HepG2 (cell line): Measurements from ENCODE around the gene GNAI2. TPM values are rescaled to one million over a fixed set of nuclear protein-coding genes. Genes with fewer than 3 reads are reported as not detected.
A peak's percentile ranks its signal among the peaks of the same experiment; 100 is the strongest.

Source experiments
- ATAC-seq: fragments of 200-7000 bp; cut with Tn5 transposase; 3 replicates; pipeline ENCODE4 v1.9.1; 2020; ENCODE audit warnings: mild to moderate bottlenecking, moderate library complexity
- BruUV-seq: library from RNA; stranded (reverse); fragments of 400-500 nt; replicated peaks from 2 replicates; lab custom pipeline; 2021; lab: Mats Ljungman, UMichigan
- CTCF ChIA-PET: fragments of 300-600 bp; formaldehyde crosslinking; extraction: SDS; loops from one replicate; lab custom pipeline; 2021; ENCODE audit warnings: low total read pairs, inconsistent platforms, low intra/inter-chr PET ratio; lab: Yijun Ruan, JAX
- POLR2A ChIA-PET: fragments of 350-600 bp; sonication (Branson Sonifier 250); formaldehyde crosslinking; loops from one replicate; lab custom pipeline; 2020; ENCODE audit warnings: antibody characterized with exemption, inconsistent platforms; lab: Yijun Ruan, JAX
- DNase-seq: peaks from one replicate; pipeline ENCODE4 v3.0.0-alpha.2; 2015; ENCODE audit warnings: low spot score
- FAIRE-seq: peaks from 3 replicates; lab custom pipeline; 2011; peaks lifted over from hg19 to GRCh38; lab: Jason Lieb, UNC
- H2AFZ ChIP-seq: one replicate; pipeline ENCODE4 v1.6.1; 2011; ENCODE audit warnings: low read length, inconsistent platforms
- H3K27ac ChIP-seq: fragments of 300-600 bp; 3 replicates; pipeline ENCODE4 v1.8.0; 2011; ENCODE audit warnings: mixed run types, mild to moderate bottlenecking, mixed read lengths, low read length, inconsistent platforms; ENCODE audit not compliant: insufficient read depth; ENCODE audit errors: extremely low read length
- H3K27me3 ChIP-seq, 2 experiments: fragments of 200-600 bp in 1 of 2; 2 replicates in 1 of 2; 3 replicates in 1 of 2; pipeline versions ENCODE4 v1.6.0 to v1.8.0; 2011; ENCODE audit warnings: low read length in 2 of 2, mild to moderate bottlenecking in 2 of 2, moderate library complexity in 2 of 2, inconsistent platforms in 1 of 2; ENCODE audit not compliant: insufficient read depth in 2 of 2, control insufficient read depth in 1 of 2
- H3K36me3 ChIP-seq, 2 experiments: fragments of 200-600 bp in 1 of 2; replicated peaks in 1 of 2; 2 replicates in 1 of 2; 3 replicates in 1 of 2; pipeline versions ENCODE4 v1.5.1 to v1.8.0; 2011; ENCODE audit warnings: low read length in 2 of 2, inconsistent platforms in 1 of 2; ENCODE audit not compliant: insufficient read depth in 2 of 2, control insufficient read depth in 1 of 2
- H3K4me1 ChIP-seq: 2 replicates; pipeline ENCODE4 v1.5.1; 2012; ENCODE audit warnings: low read length, inconsistent platforms; ENCODE audit not compliant: insufficient read depth
- H3K4me2 ChIP-seq: 2 replicates; pipeline ENCODE4 v1.6.0; 2011; ENCODE audit warnings: low read depth, low read length, inconsistent platforms
- H3K4me3 ChIP-seq, 3 experiments: fragments of 200-600 bp in 1 of 3; sonication (generic), shearing (Covaris generic) in 1 of 3; replicated peaks in 1 of 3; 2 replicates each; pipeline ENCODE4 v1.5.1; 2011 to 2016; ENCODE audit warnings: low read length in 3 of 3, inconsistent platforms in 2 of 3, low read depth in 2 of 3, mild to moderate bottlenecking in 2 of 3, control low read depth in 1 of 3, mixed read lengths in 1 of 3; ENCODE audit not compliant: insufficient read depth in 1 of 3
- H3K79me2 ChIP-seq: one replicate; pipeline ENCODE4 v1.6.1; 2011; ENCODE audit warnings: low read length, inconsistent platforms; ENCODE audit not compliant: insufficient read depth
- H3K9ac ChIP-seq: 2 replicates; pipeline ENCODE4 v1.6.0; 2011; ENCODE audit warnings: mild to moderate bottlenecking, low read depth, low read length, inconsistent platforms; ENCODE audit not compliant: insufficient read depth
- H3K9me3 ChIP-seq: 2 replicates; pipeline ENCODE4 v1.5.1; 2012; ENCODE audit warnings: mild to moderate bottlenecking, low read length
- H4K20me1 ChIP-seq: 2 replicates; pipeline ENCODE4 v1.6.0; 2011; ENCODE audit warnings: inconsistent platforms, mild to moderate bottlenecking, low read length, moderate library complexity; ENCODE audit not compliant: insufficient read depth
- ADNP ChIP-seq: sonication (generic); formaldehyde crosslinking; IDR thresholded peaks from 2 replicates; pipeline ENCODE4 v1.4.0; 2020; ENCODE audit warnings: missing genetic modification reagents
- FOXP1 ChIP-seq, 2 experiments: fragments of 450-650 bp in 1 of 2; IDR thresholded peaks; 2 replicates each; pipeline ENCODE4 v1.6.1; 2017 to 2018; ENCODE audit warnings: antibody characterized with exemption in 1 of 2
- GTF3A ChIP-seq: sonication (generic); formaldehyde crosslinking; conservative IDR thresholded peaks from 2 replicates; pipeline ENCODE4 v1.4.0; 2020; ENCODE audit warnings: mild to moderate bottlenecking, missing genetic modification reagents
- MED1 ChIP-seq: sonication (generic); formaldehyde crosslinking; IDR thresholded peaks from 2 replicates; pipeline ENCODE4 v1.4.0; 2020; ENCODE audit warnings: missing genetic modification reagents
- MEIS1 ChIP-seq: sonication (generic); formaldehyde crosslinking; IDR thresholded peaks from 2 replicates; pipeline ENCODE4 v1.9.0; 2021; ENCODE audit warnings: mild to moderate bottlenecking, missing genetic modification reagents, moderate library complexity, borderline replicate concordance
- MXI1 ChIP-seq: IDR thresholded peaks from 3 replicates; pipeline ENCODE4 v1.6.1; 2012; ENCODE audit warnings: low read depth, low read length, inconsistent platforms, borderline replicate concordance
- NFYB ChIP-seq: sonication (generic); formaldehyde crosslinking; IDR thresholded peaks from 2 replicates; pipeline ENCODE4 v1.4.0; 2020; ENCODE audit warnings: missing genetic modification reagents
- SMC3 ChIP-seq: IDR thresholded peaks from 2 replicates; pipeline ENCODE4 v1.6.1; 2011; ENCODE audit warnings: low read length, improper control_type of control experiment
- SSRP1 ChIP-seq: IDR thresholded peaks from 2 replicates; pipeline ENCODE4 v1.6.1; 2016; ENCODE audit warnings: control low read depth
- STAG1 ChIP-seq: sonication (generic); formaldehyde crosslinking; IDR thresholded peaks from 2 replicates; pipeline ENCODE4 v1.4.0; 2020; ENCODE audit warnings: missing genetic modification reagents
- STAT6 ChIP-seq: sonication (generic); formaldehyde crosslinking; IDR thresholded peaks from 2 replicates; pipeline ENCODE4 v1.4.0; 2020; ENCODE audit warnings: missing genetic modification reagents, mild to moderate bottlenecking, borderline replicate concordance
- TAF1 ChIP-seq: sonication (generic); formaldehyde crosslinking; IDR thresholded peaks from 2 replicates; pipeline ENCODE4 v1.4.0; 2020; ENCODE audit warnings: missing genetic modification reagents
- TFE3 ChIP-seq: IDR thresholded peaks from 2 replicates; pipeline ENCODE4 v1.6.1; 2016
- U2AF1 ChIP-seq: fragments of 200-400 bp; formaldehyde crosslinking; optimal IDR thresholded peaks from 2 replicates; pipeline ENCODE3; 2017; ENCODE audit warnings: mild to moderate bottlenecking, low read depth, low read length
- XRCC5 ChIP-seq: fragments of 200-400 bp; formaldehyde crosslinking; optimal IDR thresholded peaks from 2 replicates; pipeline ENCODE3; 2017; ENCODE audit warnings: mild to moderate bottlenecking, low read length
- ZNF513 ChIP-seq: sonication (generic); formaldehyde crosslinking; conservative IDR thresholded peaks from 2 replicates; pipeline ENCODE4 v1.5.0; 2020; ENCODE audit warnings: missing genetic modification reagents
- ZNF567 ChIP-seq: sonication (generic); formaldehyde crosslinking; IDR thresholded peaks from 2 replicates; pipeline ENCODE4 v1.8.1; 2023; ENCODE audit warnings: mild to moderate bottlenecking, missing genetic modification reagents, borderline replicate concordance
- ZNF619 ChIP-seq: sonication (generic); formaldehyde crosslinking; IDR thresholded peaks from 2 replicates; pipeline ENCODE4 v1.4.0; 2020; ENCODE audit warnings: mild to moderate bottlenecking, missing genetic modification reagents
- ZNF644 ChIP-seq: IDR thresholded peaks from 2 replicates; pipeline ENCODE4 v1.6.1; 2016; ENCODE audit warnings: low read depth
- ZNF780A ChIP-seq: sonication (generic); formaldehyde crosslinking; IDR thresholded peaks from 2 replicates; pipeline ENCODE4 v1.8.0; 2022; ENCODE audit warnings: mild to moderate bottlenecking, missing genetic modification reagents, moderate library complexity
- ZSCAN9 ChIP-seq: IDR thresholded peaks from 2 replicates; pipeline ENCODE4 v1.6.1; 2016; ENCODE audit warnings: borderline replicate concordance
- WGBS: methylation state at CpG from one replicate; pipeline ENCODE4 v1.1.6; 2017; ENCODE audit warnings: low lambda C conversion rate; 5-methylcytosine and 5-hydroxymethylcytosine counted together
- in situ Hi-C: cut with HindIII; loops from 2 replicates; pipeline ENCODE4 v1.10.0; 2017; ENCODE audit warnings: low pct_unique_long_range_greater_than_20kb; ENCODE audit not compliant: extremely low pct_ligation_motif_present
- intact Hi-C: fragments of 100-400 bp; cut with micrococcal nuclease; formaldehyde crosslinking; loops from one replicate; pipeline ENCODE4 v1.10.0; 2022; ENCODE audit not compliant: unreplicated experiment
- polyA plus RNA-seq, 8 experiments: library from polyadenylated mRNA; depleted of rRNA in 3 of 8; stranded (reverse) in 7 of 8; unstranded in 1 of 8; fragments of >200 nt; fragmentation: Illumina TruSeq in 4 of 8; extraction: Trizol in 4 of 8; gene quantifications; 2 replicates each; pipeline versions ENCODE4 v1.2.1 to v1.2.3, GENCODE V29; 2011 to 2016; ENCODE audit warnings: low read depth in 4 of 8, missing spikeins in 1 of 8, mixed read lengths in 1 of 8; ENCODE audit not compliant: insufficient read depth in 1 of 8
- total RNA-seq, 5 experiments: library from RNA; depleted of rRNA; stranded (reverse); fragments of >200 nt; fragmentation: Illumina TruSeq; extraction: Trizol; gene quantifications; 2 replicates each; pipeline ENCODE4 v1.2.3, GENCODE V29; 2016; ENCODE audit warnings: low read depth in 1 of 5

GNAI2 gene
- total and polyA plus RNA-seq, 2 of the 13 experiments (the other 11 are each of a cell fraction or from before 2014, with no cell fraction given), result 51.1 to 66.2 TPM

- Histone ChIP-seq H3K4me2 (no peak overlapping the region), H3K9me3 (no peaks in the 10 kb centered on the region), H3K27ac (no peak overlapping the region), H4K20me1 (peaks cover 4% of the 10 kb centered on the region), H2AFZ (no peak overlapping the region), H3K9ac (no peak overlapping the region), H3K79me2 (no peaks in the 10 kb centered on the region), H3K36me3 (0 out of 5 replicates have a peak, but pooled peaks cover 0 to 1% of the 10 kb centered on the region in 2 experiments), H3K4me1 (peaks cover 54% of the 10 kb centered on the region), H3K27me3 (no peaks in the 10 kb centered on the region), H3K4me3 (no peak overlapping the region)
- in situ Hi-C loops (loop anchor here (5.0 to 10.0 kb wide), 2 partner anchors 35 to 82 kb away; partner anchors contain the start of gene LSMEM2), intact Hi-C loops (loop anchor here (1.0 to 5.0 kb wide), 2 partner anchors 34 to 80 kb away; no protein-coding TSS in a partner anchor)
- 40% methylated on average over 16 of the region's 21 CpGs for WGBS
- ChIA-PET POLR2A (interaction anchor here (1.1 to 3.2 kb wide), 2 partner anchors 18 to 29 kb away, joined by 3 to 14 read pairs; no protein-coding TSS in a partner anchor), CTCF (interaction anchor here (0.6 to 4.8 kb wide), 6 partner anchors 20 to 71 kb away, joined by 3 to 265 read pairs (median 8); no protein-coding TSS in a partner anchor)
- no TSS peak for BruUV-seq
- DNase-seq (peak; percentile 54), ATAC-seq (no peak), FAIRE-seq (peak; percentile 12)
- TF ChIP-seq STAG1 (CRISPR knock-in tag), result peak; percentile 97
- TF ChIP-seq TAF1 (CRISPR knock-in tag), result no peak
- 0 out of 2 replicates have a peak, but pooled peaks have one; percentile 54 for TF ChIP-seq GTF3A (CRISPR knock-in tag)
- peak; percentile 60 for TF ChIP-seq XRCC5
- TF ChIP-seq TFE3, result no peak
- 0 out of 2 replicates have a peak, but pooled peaks have one; percentile 37 for TF ChIP-seq MEIS1 (CRISPR knock-in tag)
- TF ChIP-seq MXI1, result no peak
- TF ChIP-seq U2AF1, result no peak
- no peak for TF ChIP-seq ZNF619
- no peak for TF ChIP-seq FOXP1 (IDR thresholded peaks at IDR 0.05)
- no peak for TF ChIP-seq FOXP1 (CRISPR knock-in tag; IDR thresholded peaks at IDR 0.05)
- no peak for TF ChIP-seq STAT6 (CRISPR knock-in tag)
- TF ChIP-seq ZNF513 (CRISPR knock-in tag), result no peak
- TF ChIP-seq ZNF644 (CRISPR knock-in tag), result no peak
- TF ChIP-seq ADNP, result no peak
- TF ChIP-seq MED1 (CRISPR knock-in tag), result no peak
- TF ChIP-seq ZNF567 (CRISPR knock-in tag), result 0 out of 2 replicates have a peak, but pooled peaks have one; percentile 35
- peak; percentile 97 for TF ChIP-seq SMC3
- TF ChIP-seq ZSCAN9 (CRISPR knock-in tag), result no peak
- TF ChIP-seq SSRP1, result no peak
- no peak for TF ChIP-seq ZNF780A (CRISPR knock-in tag)
- no peak for TF ChIP-seq NFYB (CRISPR knock-in tag)
These were observed 43.3 kb upstream of the GNAI2 start for GRCh38 chr3:50192689-50193141.
